GM23338 (cell line): ENCODE results near the gene CD226.

Experiments
- CREB1 ChIP-seq: fragments of 250-450 bp; sonication (Bioruptor Pico); IDR thresholded peaks from 2 replicates; pipeline ENCODE4 v1.5.0; 2020; ENCODE audit warnings: low read depth, mild to moderate bottlenecking, moderate library complexity
- EZH2 ChIP-seq: fragments of 200-600 bp; sonication (generic); IDR thresholded peaks from one replicate; pipeline ENCODE4 v1.8.0; 2017; ENCODE audit warnings: antibody characterized with exemption, mild to moderate bottlenecking, low read depth; ENCODE audit not compliant: unreplicated experiment
- EZH2phosphoT487 ChIP-seq: fragments of 200-600 bp; sonication (generic); IDR thresholded peaks from one replicate; pipeline ENCODE4 v1.8.1; 2018; ENCODE audit warnings: antibody characterized with exemption; ENCODE audit not compliant: unreplicated experiment
- JUNB ChIP-seq: IDR thresholded peaks from one replicate; pipeline ENCODE4 v1.6.1; 2016; ENCODE audit warnings: antibody characterized with exemption; ENCODE audit not compliant: unreplicated experiment
- NANOG ChIP-seq: IDR thresholded peaks from 2 replicates; pipeline ENCODE4 v1.6.1; 2016; ENCODE audit warnings: antibody characterized with exemption, borderline replicate concordance
- POLR2AphosphoS5 ChIP-seq: IDR thresholded peaks from 2 replicates; pipeline ENCODE4 v1.6.1; 2016; ENCODE audit warnings: antibody characterized with exemption, low read depth
- ZNF114 ChIP-seq: fragments of 250-450 bp; sonication (Bioruptor Pico); IDR thresholded peaks from 2 replicates; pipeline ENCODE4 v1.5.0; 2020; ENCODE audit warnings: mild to moderate bottlenecking, moderate library complexity
- TF ChIP-seq, protein P1 (sequence below), 2 experiments: fragments of 200-600 bp in 1 of 2; sonication (generic) in 1 of 2; conservative IDR thresholded peaks; 2 replicates each; pipeline versions ENCODE4 v1.5.1 to v1.6.1; 2016 to 2017; ENCODE audit warnings: antibody characterized with exemption in 2 of 2, low read depth in 2 of 2, mild to moderate bottlenecking in 2 of 2, moderate library complexity in 1 of 2
- TF ChIP-seq, protein P2 (sequence below): IDR thresholded peaks from one replicate; pipeline ENCODE4 v1.6.1; 2018; ENCODE audit warnings: antibody characterized with exemption; ENCODE audit not compliant: unreplicated experiment

DNA sequence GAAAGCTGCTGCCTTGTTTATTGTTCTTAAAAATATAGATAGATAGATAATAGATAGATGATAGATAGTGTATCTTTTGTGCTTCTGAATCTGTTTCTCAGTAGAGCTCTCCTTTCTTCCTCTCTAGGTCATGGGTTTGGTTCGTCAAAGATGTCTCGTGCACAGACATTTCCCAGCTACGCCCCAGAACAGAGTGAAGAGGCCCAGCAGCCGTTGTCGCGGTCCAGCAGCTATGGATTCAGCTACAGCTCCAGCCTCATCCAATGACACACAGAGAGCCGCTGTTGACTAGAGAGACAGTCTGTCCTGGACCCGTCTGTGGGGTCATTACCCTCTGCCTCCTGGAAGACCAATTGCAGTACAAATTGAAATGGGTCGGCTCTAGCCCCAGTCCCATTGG is 106.6 kb downstream of the CD226 start:
- TF ChIP-seq ZNF114 (CRISPR knock-in tag) (no peak), JUNB (no peak), POLR2AphosphoS5 (no peak), EZH2phosphoT487 (no peak), EZH2 (no peak), NANOG (no peak), CREB1 (CRISPR knock-in tag) (no peak)
- TF ChIP-seq, protein P1, sequence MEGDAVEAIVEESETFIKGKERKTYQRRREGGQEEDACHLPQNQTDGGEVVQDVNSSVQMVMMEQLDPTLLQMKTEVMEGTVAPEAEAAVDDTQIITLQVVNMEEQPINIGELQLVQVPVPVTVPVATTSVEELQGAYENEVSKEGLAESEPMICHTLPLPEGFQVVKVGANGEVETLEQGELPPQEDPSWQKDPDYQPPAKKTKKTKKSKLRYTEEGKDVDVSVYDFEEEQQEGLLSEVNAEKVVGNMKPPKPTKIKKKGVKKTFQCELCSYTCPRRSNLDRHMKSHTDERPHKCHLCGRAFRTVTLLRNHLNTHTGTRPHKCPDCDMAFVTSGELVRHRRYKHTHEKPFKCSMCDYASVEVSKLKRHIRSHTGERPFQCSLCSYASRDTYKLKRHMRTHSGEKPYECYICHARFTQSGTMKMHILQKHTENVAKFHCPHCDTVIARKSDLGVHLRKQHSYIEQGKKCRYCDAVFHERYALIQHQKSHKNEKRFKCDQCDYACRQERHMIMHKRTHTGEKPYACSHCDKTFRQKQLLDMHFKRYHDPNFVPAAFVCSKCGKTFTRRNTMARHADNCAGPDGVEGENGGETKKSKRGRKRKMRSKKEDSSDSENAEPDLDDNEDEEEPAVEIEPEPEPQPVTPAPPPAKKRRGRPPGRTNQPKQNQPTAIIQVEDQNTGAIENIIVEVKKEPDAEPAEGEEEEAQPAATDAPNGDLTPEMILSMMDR (conservative IDR thresholded peaks at IDR 0.05; ENCODE audit: low read depth in 2 of 2) = no peak
- TF ChIP-seq, protein P2, sequence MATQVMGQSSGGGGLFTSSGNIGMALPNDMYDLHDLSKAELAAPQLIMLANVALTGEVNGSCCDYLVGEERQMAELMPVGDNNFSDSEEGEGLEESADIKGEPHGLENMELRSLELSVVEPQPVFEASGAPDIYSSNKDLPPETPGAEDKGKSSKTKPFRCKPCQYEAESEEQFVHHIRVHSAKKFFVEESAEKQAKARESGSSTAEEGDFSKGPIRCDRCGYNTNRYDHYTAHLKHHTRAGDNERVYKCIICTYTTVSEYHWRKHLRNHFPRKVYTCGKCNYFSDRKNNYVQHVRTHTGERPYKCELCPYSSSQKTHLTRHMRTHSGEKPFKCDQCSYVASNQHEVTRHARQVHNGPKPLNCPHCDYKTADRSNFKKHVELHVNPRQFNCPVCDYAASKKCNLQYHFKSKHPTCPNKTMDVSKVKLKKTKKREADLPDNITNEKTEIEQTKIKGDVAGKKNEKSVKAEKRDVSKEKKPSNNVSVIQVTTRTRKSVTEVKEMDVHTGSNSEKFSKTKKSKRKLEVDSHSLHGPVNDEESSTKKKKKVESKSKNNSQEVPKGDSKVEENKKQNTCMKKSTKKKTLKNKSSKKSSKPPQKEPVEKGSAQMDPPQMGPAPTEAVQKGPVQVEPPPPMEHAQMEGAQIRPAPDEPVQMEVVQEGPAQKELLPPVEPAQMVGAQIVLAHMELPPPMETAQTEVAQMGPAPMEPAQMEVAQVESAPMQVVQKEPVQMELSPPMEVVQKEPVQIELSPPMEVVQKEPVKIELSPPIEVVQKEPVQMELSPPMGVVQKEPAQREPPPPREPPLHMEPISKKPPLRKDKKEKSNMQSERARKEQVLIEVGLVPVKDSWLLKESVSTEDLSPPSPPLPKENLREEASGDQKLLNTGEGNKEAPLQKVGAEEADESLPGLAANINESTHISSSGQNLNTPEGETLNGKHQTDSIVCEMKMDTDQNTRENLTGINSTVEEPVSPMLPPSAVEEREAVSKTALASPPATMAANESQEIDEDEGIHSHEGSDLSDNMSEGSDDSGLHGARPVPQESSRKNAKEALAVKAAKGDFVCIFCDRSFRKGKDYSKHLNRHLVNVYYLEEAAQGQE = no peak
